ACC112 (cell line): ENCODE data around the gene THBS1.

Source experiments
- H2AFZ ChIP-seq: fragments of 200-600 bp; sonication (generic); one replicate; pipeline ENCODE4 v1.6.0; 2017; ENCODE audit warnings: antibody characterized with exemption, low read length; ENCODE audit not compliant: unreplicated experiment
- H3K27ac ChIP-seq: fragments of 200-600 bp; sonication (generic); 2 replicates; pipeline ENCODE4 v1.5.1; 2014; ENCODE audit warnings: low read depth, mild to moderate bottlenecking, antibody characterized with exemption, low read length, moderate library complexity
- H3K27me3 ChIP-seq: fragments of 200-600 bp; sonication (generic); 2 replicates; pipeline ENCODE4 v1.6.1; 2014; ENCODE audit warnings: mild to moderate bottlenecking, antibody characterized with exemption, low read length, moderate library complexity, mixed read lengths; ENCODE audit not compliant: insufficient read depth
- H3K36me3 ChIP-seq: fragments of 200-600 bp; sonication (generic); 2 replicates; pipeline ENCODE4 v1.6.1; 2016; ENCODE audit warnings: mild to moderate bottlenecking, antibody characterized with exemption, low read length, moderate library complexity, mixed read lengths; ENCODE audit not compliant: insufficient read depth
- H3K4me1 ChIP-seq: fragments of 200-600 bp; sonication (generic); one replicate; pipeline ENCODE4 v1.6.1; 2016; ENCODE audit warnings: low read length, mixed read lengths; ENCODE audit not compliant: insufficient read depth, unreplicated experiment, control insufficient read depth
- H3K4me3 ChIP-seq: fragments of 200-600 bp; sonication (generic); 2 replicates; pipeline ENCODE4 v1.5.1; 2014; ENCODE audit warnings: mild to moderate bottlenecking, low read depth, low read length
- H3K79me2 ChIP-seq: fragments of 200-600 bp; sonication (generic); one replicate; pipeline ENCODE4 v1.6.0; 2016; ENCODE audit warnings: low read length; ENCODE audit not compliant: control insufficient read depth, unreplicated experiment, insufficient read depth

THBS1 gene

GRCh38 chr15:39631357-39631756 lies 50.5 kb downstream of the THBS1 start:
- H3K27me3 ChIP-seq = no peaks in the 10 kb centered on the region

GRCh38 chr15:39638041-39638440 lies 57.2 kb downstream of the THBS1 start:
- Histone ChIP-seq H2AFZ (no peak overlapping the region), H3K27ac (no peak overlapping the region), H3K79me2 (no peaks in the 10 kb centered on the region), H3K36me3 (no peaks in the 10 kb centered on the region), H3K27me3 (no peaks in the 10 kb centered on the region), H3K4me3 (no peak overlapping the region), H3K4me1 (peaks cover 17% of the 10 kb centered on the region)

More at GRCh38 chr15:39631357-39631756, 50.5 kb downstream of the THBS1 start:
- H3K79me2 ChIP-seq = no peaks in the 10 kb centered on the region
- H3K4me1 ChIP-seq = peaks cover 13% of the 10 kb centered on the region
- H3K27ac ChIP-seq = no peak overlapping the region
- no peaks in the 10 kb centered on the region for H3K36me3 ChIP-seq
- no peak overlapping the region for H2AFZ ChIP-seq
- H3K4me3 ChIP-seq = no peak overlapping the region

GRCh38 chr15:39639037-39639436 lies 58.2 kb downstream of the THBS1 start:
- no peaks in the 10 kb centered on the region for H3K36me3 ChIP-seq
- no peaks in the 10 kb centered on the region for H3K27me3 ChIP-seq
- H3K4me3 ChIP-seq = no peak overlapping the region
- H2AFZ ChIP-seq = no peak overlapping the region
- H3K79me2 ChIP-seq = no peaks in the 10 kb centered on the region
- H3K4me1 ChIP-seq = peaks cover 19% of the 10 kb centered on the region
- H3K27ac ChIP-seq = no peak overlapping the region

GRCh38 chr15:39640665-39641064 lies 59.8 kb downstream of the THBS1 start:
- H2AFZ ChIP-seq = no peak overlapping the region

GRCh38 chr15:39641191-39641889 lies 60.5 kb downstream of the THBS1 start:
- Histone ChIP-seq H3K79me2 (no peaks in the 10 kb centered on the region), H2AFZ (no peak overlapping the region), H3K27ac (no peak overlapping the region), H3K4me1 (peaks cover 19% of the 10 kb centered on the region), H3K27me3 (no peaks in the 10 kb centered on the region), H3K36me3 (no peaks in the 10 kb centered on the region), H3K4me3 (no peak overlapping the region)

More at GRCh38 chr15:39640665-39641064, 59.8 kb downstream of the THBS1 start:
- no peak overlapping the region for H3K27ac ChIP-seq
- H3K36me3 ChIP-seq = no peaks in the 10 kb centered on the region
- H3K4me3 ChIP-seq = no peak overlapping the region
- no peaks in the 10 kb centered on the region for H3K79me2 ChIP-seq
- no peaks in the 10 kb centered on the region for H3K27me3 ChIP-seq
- peaks cover 19% of the 10 kb centered on the region for H3K4me1 ChIP-seq

- Histone ChIP-seq H3K27ac (peak overlapping the region; percentile 68), H3K36me3 (no peaks in the 10 kb centered on the region), H3K27me3 (no peaks in the 10 kb centered on the region), H2AFZ (peak overlapping the region; percentile 91), H3K4me3 (peak overlapping the region; percentile 52), H3K4me1 (peaks cover 19% of the 10 kb centered on the region), H3K79me2 (no peaks in the 10 kb centered on the region)
These were observed 61.2 kb downstream of the THBS1 start for GRCh38 chr15:39642011-39642640.

GRCh38 chr15:39643727-39644126 lies 62.8 kb downstream of the THBS1 start:
- Histone ChIP-seq H3K79me2 (no peaks in the 10 kb centered on the region), H3K4me1 (peaks cover 19% of the 10 kb centered on the region), H3K36me3 (no peaks in the 10 kb centered on the region), H2AFZ (no peak overlapping the region), H3K27me3 (no peaks in the 10 kb centered on the region), H3K4me3 (no peak overlapping the region), H3K27ac (no peak overlapping the region)

- Histone ChIP-seq H3K4me1 (peaks cover 19% of the 10 kb centered on the region), H2AFZ (no peak overlapping the region), H3K4me3 (no peak overlapping the region)
These were observed 63.3 kb downstream of the THBS1 start for GRCh38 chr15:39644136-39644535.

GRCh38 chr15:39645138-39645975 lies 64.5 kb downstream of the THBS1 start:
- Histone ChIP-seq H3K4me3 (no peak overlapping the region), H2AFZ (no peak overlapping the region), H3K27ac (no peak overlapping the region), H3K4me1 (peaks cover 19% of the 10 kb centered on the region), H3K36me3 (no peaks in the 10 kb centered on the region), H3K79me2 (no peaks in the 10 kb centered on the region), H3K27me3 (no peaks in the 10 kb centered on the region)

More at GRCh38 chr15:39644136-39644535, 63.3 kb downstream of the THBS1 start:
- H3K79me2 ChIP-seq = no peaks in the 10 kb centered on the region
- H3K27me3 ChIP-seq = no peaks in the 10 kb centered on the region
- H3K27ac ChIP-seq = no peak overlapping the region
- no peaks in the 10 kb centered on the region for H3K36me3 ChIP-seq

- no peak overlapping the region for H2AFZ ChIP-seq
- no peaks in the 10 kb centered on the region for H3K79me2 ChIP-seq
- no peak overlapping the region for H3K27ac ChIP-seq
- no peak overlapping the region for H3K4me3 ChIP-seq
- no peaks in the 10 kb centered on the region for H3K36me3 ChIP-seq
- no peaks in the 10 kb centered on the region for H3K27me3 ChIP-seq
- H3K4me1 ChIP-seq = peaks cover 19% of the 10 kb centered on the region
These were observed 65.0 kb downstream of the THBS1 start for GRCh38 chr15:39645976-39646257.
